Measurements from ENCODE around the gene C19orf67.

The C19orf67 gene

DNA sequence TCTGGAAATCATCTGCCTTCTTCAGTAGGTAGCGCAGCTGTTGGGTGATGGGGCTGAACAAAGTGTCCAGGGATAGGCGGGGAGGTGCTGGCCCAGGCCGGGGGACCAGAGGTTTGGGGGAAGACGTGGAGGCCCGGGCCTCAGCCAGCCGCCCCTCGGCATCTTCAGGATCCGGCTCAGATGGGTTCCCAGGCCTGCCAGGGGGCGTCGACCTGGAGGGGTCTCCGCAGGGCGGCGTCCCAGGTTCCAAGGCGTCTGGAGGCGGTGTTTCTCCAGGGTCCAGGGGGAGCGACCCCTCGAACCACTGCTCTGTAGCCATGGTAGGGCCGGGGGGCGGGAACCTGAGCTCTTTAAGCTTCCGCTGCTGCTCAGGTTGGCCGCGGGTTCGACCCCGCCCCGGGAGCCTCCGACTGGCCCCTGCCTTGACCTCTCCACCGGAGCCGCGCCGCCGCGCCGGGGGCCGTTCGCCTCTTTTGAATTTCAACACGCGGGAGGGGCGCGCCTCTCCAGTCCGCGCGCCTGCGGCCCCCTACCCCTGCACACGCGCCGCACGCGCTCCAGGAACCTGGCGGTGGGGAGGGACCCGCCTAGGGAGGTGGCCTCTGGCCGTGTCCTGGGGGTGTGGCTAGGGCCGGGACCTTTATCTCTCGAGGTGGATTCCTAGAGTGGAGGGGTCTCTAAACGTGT, at the start of gene C19orf67:
Gene C19orf67 (minus strand): TSS at position 475 of the 687 bp plus-strand sequence. CDS start 156 bp downstream, at position 319.
- DNase-seq (ENCODE audit: low spot score), result no peak

GRCh38 chr19:14135355-14135754, 49.8 kb upstream of the C19orf67 start:
- no peak for DNase-seq (ENCODE audit: low spot score)

- DNase-seq (ENCODE audit: low spot score), result no peak
Measured at GRCh38 chr19:14127929-14128509, 42.4 kb upstream of the C19orf67 start.

DNA sequence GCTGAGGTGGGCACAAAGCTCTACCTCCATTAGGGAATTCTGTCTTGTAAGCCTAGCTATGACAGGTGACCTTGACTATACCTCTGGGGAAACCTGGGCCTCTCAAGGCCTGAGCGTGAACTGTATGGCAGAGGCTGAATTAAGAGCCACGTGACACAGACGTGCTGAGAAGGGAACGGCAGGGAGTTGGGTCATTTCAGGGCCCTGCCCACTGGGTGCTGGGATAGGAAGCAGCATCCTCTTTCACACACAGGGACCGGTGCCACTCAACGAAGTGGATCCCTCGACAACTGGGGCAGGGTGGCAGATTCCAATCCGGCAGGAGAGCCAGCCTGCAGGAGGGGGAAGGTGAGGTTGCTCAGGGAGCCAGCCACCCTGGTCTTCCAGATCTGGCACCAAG, 41.6 kb upstream of the C19orf67 start:
- DNase-seq (ENCODE audit: low spot score), result no peak

DNA sequence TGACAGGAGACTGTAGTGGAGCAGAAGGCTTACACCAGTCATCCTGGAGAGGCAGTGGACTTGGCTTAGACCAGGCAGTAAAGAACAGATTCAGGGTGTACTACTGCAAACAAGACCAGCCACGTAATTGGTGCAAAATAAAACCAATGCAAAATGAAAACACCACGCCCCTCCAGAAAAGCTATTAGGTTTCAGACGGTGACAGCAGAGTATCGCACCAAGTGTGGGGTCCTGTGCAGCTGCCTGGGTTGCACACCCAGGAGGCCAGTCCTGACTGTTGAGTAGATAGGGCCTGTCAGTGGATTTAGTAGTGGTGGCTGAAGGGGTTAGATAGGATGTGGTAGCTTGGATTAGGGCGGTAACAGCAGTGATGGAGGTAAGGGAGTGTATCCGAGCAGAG, 37.3 kb upstream of the C19orf67 start:
- DNase-seq (ENCODE audit: low spot score), result no peak

GRCh38 chr19:14120497-14120780, 34.9 kb upstream of the C19orf67 start:
- no peak for DNase-seq (ENCODE audit: low spot score)

- DNase-seq (ENCODE audit: low spot score), result no peak
Measured at GRCh38 chr19:14119644-14120496, 34.3 kb upstream of the C19orf67 start.

- no peak for DNase-seq (ENCODE audit: low spot score)
Measured at GRCh38 chr19:14119146-14119545, 33.6 kb upstream of the C19orf67 start.

DNA sequence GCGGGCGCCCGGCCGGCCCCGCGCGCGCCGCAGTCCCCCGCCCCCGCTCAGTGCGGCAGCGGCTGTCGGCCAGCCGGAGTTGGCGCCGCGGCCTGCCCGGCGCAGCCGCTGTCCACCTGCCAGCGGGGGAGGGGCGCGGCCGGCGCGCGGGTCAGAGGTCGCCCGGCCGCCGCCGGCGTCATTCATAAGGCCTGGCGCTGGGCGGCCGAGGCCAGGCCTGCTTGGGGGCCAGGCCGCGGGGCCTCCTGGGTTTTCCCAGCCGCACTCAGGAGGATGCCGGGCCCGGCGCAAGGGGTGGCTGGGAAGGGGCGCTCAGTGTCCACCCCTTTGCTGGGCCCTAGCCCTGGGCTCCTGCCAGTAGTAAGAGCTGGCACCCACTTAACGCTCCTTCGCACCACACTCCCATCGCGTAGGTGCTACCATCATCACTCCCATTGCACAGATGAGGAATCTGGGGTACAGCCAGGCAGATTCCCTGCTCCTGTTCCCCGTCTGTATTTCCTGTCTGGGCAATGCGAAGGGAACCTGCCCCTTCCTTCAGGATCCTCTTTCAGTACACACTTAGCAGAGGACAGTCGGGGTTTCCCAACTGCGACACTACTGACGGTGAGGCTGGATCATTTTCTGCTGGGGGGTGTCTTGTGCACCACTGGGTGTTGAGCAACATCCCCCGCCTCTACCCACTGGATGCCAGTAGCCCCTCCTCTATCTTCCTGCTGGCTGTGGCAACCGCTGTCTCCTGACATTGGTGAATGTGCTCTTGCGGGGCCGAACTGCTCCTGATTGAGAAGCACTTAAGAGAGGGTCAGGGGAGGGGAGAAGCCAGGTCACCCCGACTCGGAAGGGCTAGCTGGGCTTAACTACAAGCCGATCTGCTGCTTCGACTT, 32.8 kb upstream of the C19orf67 start:
- no peak for DNase-seq (ENCODE audit: low spot score)

DNA sequence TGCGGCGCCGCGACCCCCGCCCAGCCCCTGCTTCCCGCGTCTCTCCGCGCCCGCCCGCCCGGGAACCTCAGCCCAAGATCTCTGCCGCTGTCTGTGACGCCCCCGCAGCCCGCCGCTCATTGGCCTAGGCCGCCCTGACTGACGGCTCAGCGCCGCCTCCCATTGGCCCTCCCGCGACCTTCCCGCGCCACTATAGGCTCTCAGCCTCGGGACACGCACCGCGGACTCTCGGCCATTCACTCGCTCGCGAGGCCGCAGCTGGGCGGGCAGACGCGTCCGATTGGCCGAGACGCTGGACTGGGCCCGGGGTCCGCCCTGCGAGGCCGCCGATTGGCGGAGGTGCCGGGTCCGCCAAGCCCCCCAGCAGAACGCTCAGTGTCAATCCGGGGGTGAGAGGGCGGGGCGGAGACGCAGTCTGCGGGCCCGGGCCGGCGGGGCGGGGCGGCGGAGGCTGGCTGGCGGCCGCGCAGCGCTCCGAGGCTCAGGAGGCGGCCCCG, 32.1 kb upstream of the C19orf67 start, which contains the start of gene PRKACA:
Gene PRKACA (minus strand): TSS at position 95 of the 497 bp plus-strand sequence. CDS start 215 bp downstream, outside the sequence.
- peak; percentile 99 for DNase-seq (ENCODE audit: low spot score)

GRCh38 chr19:14116918-14117578, 31.5 kb upstream of the C19orf67 start:
- no peak for DNase-seq (ENCODE audit: low spot score)

DNA sequence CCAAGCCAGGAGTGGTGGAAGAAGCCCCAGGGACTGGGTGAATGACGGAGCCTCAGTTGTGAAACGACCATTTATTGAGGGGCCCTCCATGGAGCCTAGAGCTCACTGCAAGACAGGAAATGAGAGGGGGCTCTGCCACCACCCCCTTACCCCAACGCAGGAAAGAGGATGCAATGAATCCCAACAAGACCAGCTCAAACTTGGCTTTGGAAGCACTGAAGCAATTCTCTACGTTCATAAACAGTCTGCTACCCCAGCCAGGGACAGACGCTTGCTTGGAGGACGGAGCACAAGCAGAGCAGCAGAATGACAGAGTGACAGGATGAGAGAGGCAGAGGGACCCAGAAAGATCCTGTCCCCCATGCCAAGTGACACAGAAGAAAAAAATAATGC, 30.9 kb upstream of the C19orf67 start:
- no peak for DNase-seq (ENCODE audit: low spot score)

DNA sequence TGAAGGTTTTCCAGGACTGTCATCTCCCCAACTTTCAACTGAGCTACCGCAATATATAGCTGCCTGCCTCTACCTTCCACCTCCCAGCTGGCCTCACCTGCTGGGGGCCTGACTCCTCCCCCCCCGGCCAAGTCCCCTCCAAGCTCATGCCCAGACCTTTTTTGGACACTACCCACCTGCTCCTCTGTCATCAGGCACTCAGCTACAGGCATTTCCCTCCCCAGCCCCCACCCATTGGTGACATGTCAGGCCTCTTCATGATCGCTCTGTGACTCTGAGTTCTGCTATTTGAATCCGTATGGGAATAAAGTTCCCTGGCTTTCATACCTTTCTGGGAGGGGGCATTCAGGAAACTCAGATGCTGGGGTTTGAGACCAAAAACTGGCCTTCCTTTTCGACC, 30.2 kb upstream of the C19orf67 start:
- no peak for DNase-seq (ENCODE audit: low spot score)

DNA sequence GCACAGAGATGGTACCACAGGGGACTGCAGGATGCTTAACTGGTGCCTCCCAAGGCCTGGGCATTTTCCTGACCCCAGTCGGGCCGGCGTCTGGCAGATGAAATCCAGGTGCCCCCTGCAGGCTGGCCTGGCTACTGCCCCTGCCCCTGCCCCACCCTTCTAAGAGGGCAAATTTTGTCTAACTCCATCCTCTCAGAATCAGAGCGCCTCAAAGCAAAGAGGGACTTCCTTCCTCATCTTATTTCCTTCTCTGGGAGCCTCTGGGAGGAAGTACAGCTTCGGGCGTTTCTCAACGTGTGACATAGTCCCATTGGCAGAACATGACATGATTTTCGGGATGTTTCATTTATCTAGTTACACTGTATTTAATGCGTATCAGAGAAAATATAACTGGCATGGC, 29.3 kb upstream of the C19orf67 start:
- no peak for DNase-seq (ENCODE audit: low spot score)

DNA sequence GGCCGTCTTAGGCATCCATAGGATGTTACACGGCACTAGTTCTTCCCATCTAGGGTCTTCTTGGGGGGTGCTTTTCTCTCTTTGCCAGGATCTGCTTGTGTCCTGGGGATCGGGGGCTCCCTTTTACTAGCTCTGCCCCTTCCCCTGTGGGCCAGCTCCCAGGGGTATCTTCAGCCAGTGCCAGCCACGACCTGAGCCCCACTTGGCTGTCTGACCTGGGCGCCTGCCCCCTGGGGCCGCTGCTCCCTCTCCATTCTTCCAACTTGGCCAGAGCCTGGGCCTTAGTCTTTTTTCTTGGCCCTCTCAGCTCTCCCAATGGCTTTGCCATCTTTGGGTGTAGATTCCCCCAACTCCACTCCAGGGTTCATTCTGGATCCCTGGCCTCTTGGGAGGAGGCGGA, 28.9 kb upstream of the C19orf67 start:
- no peak for DNase-seq (ENCODE audit: low spot score)

DNA sequence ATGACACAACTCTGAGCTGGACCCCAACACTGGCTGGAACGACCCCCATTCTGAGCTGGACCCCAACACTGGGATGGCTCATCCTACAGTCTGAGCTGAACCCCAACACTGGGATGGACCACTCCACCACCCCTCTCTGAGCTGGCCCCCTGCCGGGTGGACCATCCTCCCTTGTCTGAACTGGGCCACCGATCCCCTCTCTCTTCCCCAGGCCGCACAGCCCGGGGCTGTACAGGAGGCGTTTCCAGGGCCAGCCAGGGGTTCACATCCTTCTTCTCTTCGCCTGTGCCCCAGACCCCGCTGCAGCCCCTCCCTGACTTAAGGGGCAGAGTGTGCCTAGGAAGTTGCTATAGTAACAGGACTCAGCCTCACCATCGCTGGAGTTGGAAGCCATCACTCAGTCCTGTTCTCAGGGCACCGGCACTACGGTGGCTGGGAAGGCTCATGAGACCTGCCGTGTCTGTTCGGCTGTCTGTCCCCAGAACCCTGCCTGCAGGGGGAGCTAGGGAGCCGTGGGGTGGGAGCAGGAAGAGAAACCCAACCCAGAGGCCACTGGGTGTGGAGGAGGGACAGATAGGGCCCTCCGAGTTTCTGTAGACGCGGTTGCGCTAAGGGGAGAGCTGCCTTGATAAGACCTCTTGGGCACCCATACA, 28.3 kb upstream of the C19orf67 start:
- DNase-seq (ENCODE audit: low spot score), result no peak

GRCh38 chr19:14112809-14113385, 27.3 kb upstream of the C19orf67 start:
- no peak for DNase-seq (ENCODE audit: low spot score)

- no peak for DNase-seq (ENCODE audit: low spot score)
Measured at GRCh38 chr19:14112051-14112808, 26.6 kb upstream of the C19orf67 start.

GRCh38 chr19:14111486-14111885, 25.9 kb upstream of the C19orf67 start:
- no peak for DNase-seq (ENCODE audit: low spot score)

- DNase-seq (ENCODE audit: low spot score), result no peak
Measured at GRCh38 chr19:14110650-14111049, 25.1 kb upstream of the C19orf67 start.
